ENCODE results near the gene GALNT18. TPM values are rescaled to one million over a fixed set of nuclear protein-coding genes. Genes with fewer than 3 reads are reported as not detected.

The GALNT18 gene
- total RNA-seq, 1 donor from 2014 or later, result 2.1 TPM

- H3K27me3 Mint-ChIP-seq, result no peaks in the 10 kb centered on the region
- no peak overlapping the region for H3K4me3 Mint-ChIP-seq (ENCODE audit: low read depth)
- no peak for TF ChIP-seq CTCF (IDR thresholded peaks at IDR 0.05; ENCODE audit: unreplicated experiment)
These were observed 90.5 kb downstream of the GALNT18 start for GRCh38 chr11:11531131-11531908.

GRCh38 chr11:11528986-11529385 lies 92.8 kb downstream of the GALNT18 start:
- Mint-ChIP-seq H3K4me1 (ENCODE audit: low read depth) (no peaks in the 10 kb centered on the region), H3K9me3 (ENCODE audit: low read depth) (no peaks in the 10 kb centered on the region), H3K27ac (no peak overlapping the region), H3K27me3 (no peaks in the 10 kb centered on the region), H3K36me3 (ENCODE audit: insufficient read depth) (no peaks in the 10 kb centered on the region), H3K4me3 (ENCODE audit: low read depth) (no peak overlapping the region)
- no peak for DNase-seq (ENCODE audit: low spot score, unreplicated experiment)
- no peak for TF ChIP-seq CTCF (IDR thresholded peaks at IDR 0.05; ENCODE audit: unreplicated experiment)

More at GRCh38 chr11:11531131-11531908, 90.5 kb downstream of the GALNT18 start:
- DNase-seq (ENCODE audit: low spot score, unreplicated experiment), result no peak
- H3K36me3 Mint-ChIP-seq (ENCODE audit: insufficient read depth), result no peaks in the 10 kb centered on the region
- H3K4me1 Mint-ChIP-seq (ENCODE audit: low read depth), result no peaks in the 10 kb centered on the region
- no peaks in the 10 kb centered on the region for H3K9me3 Mint-ChIP-seq (ENCODE audit: low read depth)
- no peak overlapping the region for H3K27ac Mint-ChIP-seq

GRCh38 chr11:11525283-11525682 lies 96.5 kb downstream of the GALNT18 start:
- Mint-ChIP-seq H3K27me3 (peaks cover 12% of the 10 kb centered on the region), H3K4me1 (ENCODE audit: low read depth) (no peaks in the 10 kb centered on the region), H3K27ac (no peak overlapping the region), H3K36me3 (ENCODE audit: insufficient read depth) (no peaks in the 10 kb centered on the region), H3K9me3 (ENCODE audit: low read depth) (no peaks in the 10 kb centered on the region), H3K4me3 (ENCODE audit: low read depth) (no peak overlapping the region)
- no peak for TF ChIP-seq CTCF (IDR thresholded peaks at IDR 0.05; ENCODE audit: unreplicated experiment)
- no peak for DNase-seq (ENCODE audit: low spot score, unreplicated experiment)

DNA sequence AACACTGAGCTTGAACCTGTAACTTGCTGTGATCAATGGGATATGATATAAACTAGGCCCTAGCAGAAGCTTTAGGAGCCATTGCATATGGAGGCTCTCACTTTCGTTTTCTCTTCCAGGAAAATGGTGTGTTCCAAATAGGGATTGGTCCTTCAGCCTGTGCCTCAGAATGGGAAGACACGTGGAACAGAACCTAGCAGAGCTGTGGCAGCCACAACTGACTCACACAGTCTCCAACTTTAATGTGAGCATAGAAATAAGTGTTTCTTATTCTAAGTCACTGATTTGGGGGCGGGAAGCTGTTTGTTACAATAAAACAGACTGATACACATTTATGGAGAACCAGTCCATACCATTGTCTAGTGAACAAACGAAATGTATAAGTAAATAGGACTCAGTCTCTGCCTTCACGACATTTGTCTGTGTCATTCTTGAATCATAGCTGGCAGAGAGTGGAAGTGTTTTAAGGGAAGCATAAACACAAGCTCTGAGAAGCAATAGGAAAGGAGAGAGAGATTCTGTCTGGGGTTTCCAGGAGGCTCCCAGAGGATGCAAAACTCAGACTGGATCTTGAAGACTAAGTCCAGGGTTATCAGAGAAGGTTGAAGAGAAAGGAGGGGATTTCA lies 97.3 kb downstream of the GALNT18 start:
- H3K4me3 Mint-ChIP-seq (ENCODE audit: low read depth), result no peak overlapping the region
- H3K4me1 Mint-ChIP-seq (ENCODE audit: low read depth), result no peaks in the 10 kb centered on the region
- H3K27me3 Mint-ChIP-seq, result peaks cover 12% of the 10 kb centered on the region
- no peak overlapping the region for H3K27ac Mint-ChIP-seq
- DNase-seq (ENCODE audit: low spot score, unreplicated experiment), result no peak
- H3K36me3 Mint-ChIP-seq (ENCODE audit: insufficient read depth), result no peaks in the 10 kb centered on the region
- no peaks in the 10 kb centered on the region for H3K9me3 Mint-ChIP-seq (ENCODE audit: low read depth)
- TF ChIP-seq CTCF (IDR thresholded peaks at IDR 0.05; ENCODE audit: unreplicated experiment), result no peak

- Mint-ChIP-seq H3K36me3 (ENCODE audit: insufficient read depth) (no peaks in the 10 kb centered on the region), H3K27me3 (peaks cover 15% of the 10 kb centered on the region), H3K4me3 (ENCODE audit: low read depth) (no peak overlapping the region), H3K27ac (no peak overlapping the region), H3K9me3 (ENCODE audit: low read depth) (no peaks in the 10 kb centered on the region), H3K4me1 (ENCODE audit: low read depth) (no peaks in the 10 kb centered on the region)
- TF ChIP-seq CTCF (IDR thresholded peaks at IDR 0.05; ENCODE audit: unreplicated experiment), result no peak
- DNase-seq (ENCODE audit: low spot score, unreplicated experiment), result no peak
These were observed 99.2 kb downstream of the GALNT18 start for GRCh38 chr11:11522591-11522990.

Measured in progenitor cell of endocrine pancreas (in vitro differentiated cells).